SK-N-SH treated with all-trans-retinoic acid at 6 μM for 48 hours (cell line): Measurements from ENCODE around the gene ARRDC5.

Experiments
- ATAC-seq: fragments of 200-7000 bp; cut with Tn5 transposase; 3 replicates; pipeline ENCODE4 v1.9.1; 2020; ENCODE audit warnings: mild to moderate bottlenecking, moderate library complexity
- ARNTL ChIP-seq: fragments of 450-650 bp; formaldehyde crosslinking; IDR thresholded peaks from 2 replicates; pipeline ENCODE4 v1.5.0; 2020; ENCODE audit warnings: low read depth, mild to moderate bottlenecking, moderate library complexity, borderline replicate concordance
- BACH2 ChIP-seq: fragments of 250-450 bp; sonication (Bioruptor Pico); IDR thresholded peaks from 2 replicates; pipeline ENCODE4 v1.9.0; 2021; ENCODE audit warnings: mild to moderate bottlenecking, borderline replicate concordance
- CSDC2 ChIP-seq: fragments of 250-450 bp; sonication (Bioruptor Pico); IDR thresholded peaks from 2 replicates; pipeline ENCODE4 v1.5.0; 2020; ENCODE audit warnings: mild to moderate bottlenecking, moderate library complexity
- ESRRG ChIP-seq: fragments of 250-450 bp; sonication (Bioruptor Pico); IDR thresholded peaks from 2 replicates; pipeline ENCODE4 v1.6.1; 2021; ENCODE audit warnings: mild to moderate bottlenecking
- GLIS3 ChIP-seq: fragments of 250-450 bp; sonication (Bioruptor Pico); IDR thresholded peaks from 2 replicates; pipeline ENCODE4 v1.5.0; 2020; ENCODE audit warnings: mild to moderate bottlenecking, moderate library complexity
- ISL1 ChIP-seq: fragments of 250-450 bp; sonication (Bioruptor Pico); IDR thresholded peaks from 2 replicates; pipeline ENCODE4 v2.1.2; 2022; ENCODE audit warnings: mild to moderate bottlenecking, moderate library complexity
- OSR1 ChIP-seq: fragments of 250-450 bp; sonication (Bioruptor Pico); IDR thresholded peaks from 2 replicates; pipeline ENCODE4 v1.8.0; 2022; ENCODE audit warnings: moderate library complexity, mild to moderate bottlenecking, inconsistent platforms
- PPARA ChIP-seq: fragments of 250-450 bp; sonication (Bioruptor Pico); IDR thresholded peaks from 2 replicates; pipeline ENCODE4 v1.5.0; 2020; ENCODE audit warnings: mild to moderate bottlenecking, borderline replicate concordance
- RARB ChIP-seq: fragments of 250-450 bp; sonication (Bioruptor Pico); IDR thresholded peaks from 2 replicates; pipeline ENCODE4 v1.8.0; 2021; ENCODE audit warnings: mild to moderate bottlenecking, moderate library complexity
- SNAI2 ChIP-seq: fragments of 250-450 bp; sonication (Bioruptor Pico); IDR thresholded peaks from 2 replicates; pipeline ENCODE4 v1.5.0; 2020; ENCODE audit warnings: mild to moderate bottlenecking, moderate library complexity
- TCF4 ChIP-seq: fragments of 250-450 bp; sonication (Bioruptor Pico); IDR thresholded peaks from 2 replicates; pipeline ENCODE4 v1.8.0; 2021; ENCODE audit warnings: mild to moderate bottlenecking, moderate library complexity, borderline replicate concordance
- TOX ChIP-seq: fragments of 250-450 bp; sonication (Bioruptor Pico); IDR thresholded peaks from 2 replicates; pipeline ENCODE4 v1.8.0; 2021; ENCODE audit warnings: mild to moderate bottlenecking, moderate library complexity, borderline replicate concordance
- ZC3H10 ChIP-seq: fragments of 250-450 bp; sonication (Bioruptor Pico); IDR thresholded peaks from 2 replicates; pipeline ENCODE4 v1.5.1; 2021; ENCODE audit warnings: mild to moderate bottlenecking, moderate library complexity
- ZFP3 ChIP-seq: fragments of 250-450 bp; sonication (Bioruptor Pico); IDR thresholded peaks from 2 replicates; pipeline ENCODE4 v1.5.0; 2020; ENCODE audit warnings: mild to moderate bottlenecking, moderate library complexity
- ZFP30 ChIP-seq: fragments of 450-650 bp; formaldehyde crosslinking; IDR thresholded peaks from 2 replicates; pipeline ENCODE4 v1.5.0; 2022; ENCODE audit warnings: mild to moderate bottlenecking, moderate library complexity
- ZNF565 ChIP-seq: fragments of 450-650 bp; formaldehyde crosslinking; conservative IDR thresholded peaks from 2 replicates; pipeline ENCODE4 v1.5.0; 2020; ENCODE audit warnings: low read depth, mild to moderate bottlenecking, moderate library complexity
- ZNF70 ChIP-seq: fragments of 450-650 bp; formaldehyde crosslinking; IDR thresholded peaks from 2 replicates; pipeline ENCODE4 v1.5.0; 2020; ENCODE audit warnings: mild to moderate bottlenecking, moderate library complexity
- ZNF8 ChIP-seq: fragments of 450-650 bp; formaldehyde crosslinking; IDR thresholded peaks from 2 replicates; pipeline ENCODE4 v1.5.0; 2020; ENCODE audit warnings: mild to moderate bottlenecking, moderate library complexity
- TF ChIP-seq, protein P1 (sequence below): fragments of 250-450 bp; sonication (Bioruptor Pico); IDR thresholded peaks from 2 replicates; pipeline ENCODE4 v1.8.0; 2021; ENCODE audit warnings: low read depth, mild to moderate bottlenecking, moderate library complexity, borderline replicate concordance
- TF ChIP-seq, protein P2 (sequence below): fragments of 250-450 bp; sonication (Bioruptor Pico); IDR thresholded peaks from 2 replicates; pipeline ENCODE4 v1.8.0; 2020; ENCODE audit warnings: mild to moderate bottlenecking, moderate library complexity, borderline replicate concordance
- TF ChIP-seq, protein P3 (sequence below): fragments of 250-450 bp; sonication (Bioruptor Pico); IDR thresholded peaks from 2 replicates; pipeline ENCODE4 v1.5.1; 2021; ENCODE audit warnings: mild to moderate bottlenecking, moderate library complexity
- TF ChIP-seq, protein P4 (sequence below): fragments of 250-450 bp; sonication (Bioruptor Pico); IDR thresholded peaks from 2 replicates; pipeline ENCODE4 v1.5.0; 2020; ENCODE audit warnings: mild to moderate bottlenecking, moderate library complexity

The ARRDC5 gene

DNA sequence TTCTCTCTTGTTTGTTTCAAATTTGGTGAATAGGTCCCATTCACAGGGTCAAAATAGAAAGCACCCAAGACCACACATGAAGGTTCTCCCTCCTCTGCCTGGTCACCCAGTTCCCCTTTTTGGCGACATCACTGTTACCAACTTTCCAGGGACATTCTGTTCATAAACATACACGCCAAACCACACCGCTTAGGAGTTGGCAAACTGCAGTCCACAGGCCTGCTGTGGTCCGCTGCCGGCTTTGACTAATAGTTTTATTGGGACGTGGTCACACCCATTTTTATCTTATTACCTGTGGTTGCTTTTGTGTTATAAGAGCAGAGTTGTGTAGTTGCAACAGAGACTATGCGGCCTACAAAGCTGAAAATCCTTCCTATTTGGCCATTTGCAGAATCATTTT lies 30.8 kb upstream of the ARRDC5 start:
- TF ChIP-seq BACH2 (CRISPR knock-in tag) = no peak
- TF ChIP-seq TOX = no peak
- TF ChIP-seq, protein P1, sequence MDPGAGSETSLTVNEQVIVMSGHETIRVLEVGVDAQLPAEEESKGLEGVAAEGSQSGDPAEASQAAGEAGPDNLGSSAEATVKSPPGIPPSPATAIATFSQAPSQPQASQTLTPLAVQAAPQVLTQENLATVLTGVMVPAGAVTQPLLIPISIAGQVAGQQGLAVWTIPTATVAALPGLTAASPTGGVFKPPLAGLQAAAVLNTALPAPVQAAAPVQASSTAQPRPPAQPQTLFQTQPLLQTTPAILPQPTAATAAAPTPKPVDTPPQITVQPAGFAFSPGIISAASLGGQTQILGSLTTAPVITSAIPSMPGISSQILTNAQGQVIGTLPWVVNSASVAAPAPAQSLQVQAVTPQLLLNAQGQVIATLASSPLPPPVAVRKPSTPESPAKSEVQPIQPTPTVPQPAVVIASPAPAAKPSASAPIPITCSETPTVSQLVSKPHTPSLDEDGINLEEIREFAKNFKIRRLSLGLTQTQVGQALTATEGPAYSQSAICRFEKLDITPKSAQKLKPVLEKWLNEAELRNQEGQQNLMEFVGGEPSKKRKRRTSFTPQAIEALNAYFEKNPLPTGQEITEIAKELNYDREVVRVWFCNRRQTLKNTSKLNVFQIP (CRISPR knock-in tag) = no peak
- TF ChIP-seq, protein P2, sequence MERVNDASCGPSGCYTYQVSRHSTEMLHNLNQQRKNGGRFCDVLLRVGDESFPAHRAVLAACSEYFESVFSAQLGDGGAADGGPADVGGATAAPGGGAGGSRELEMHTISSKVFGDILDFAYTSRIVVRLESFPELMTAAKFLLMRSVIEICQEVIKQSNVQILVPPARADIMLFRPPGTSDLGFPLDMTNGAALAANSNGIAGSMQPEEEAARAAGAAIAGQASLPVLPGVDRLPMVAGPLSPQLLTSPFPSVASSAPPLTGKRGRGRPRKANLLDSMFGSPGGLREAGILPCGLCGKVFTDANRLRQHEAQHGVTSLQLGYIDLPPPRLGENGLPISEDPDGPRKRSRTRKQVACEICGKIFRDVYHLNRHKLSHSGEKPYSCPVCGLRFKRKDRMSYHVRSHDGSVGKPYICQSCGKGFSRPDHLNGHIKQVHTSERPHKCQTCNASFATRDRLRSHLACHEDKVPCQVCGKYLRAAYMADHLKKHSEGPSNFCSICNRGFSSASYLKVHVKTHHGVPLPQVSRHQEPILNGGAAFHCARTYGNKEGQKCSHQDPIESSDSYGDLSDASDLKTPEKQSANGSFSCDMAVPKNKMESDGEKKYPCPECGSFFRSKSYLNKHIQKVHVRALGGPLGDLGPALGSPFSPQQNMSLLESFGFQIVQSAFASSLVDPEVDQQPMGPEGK (CRISPR knock-in tag) = no peak
- no peak for TF ChIP-seq ZFP30
- no peak for TF ChIP-seq PPARA
- no peak for TF ChIP-seq RARB (CRISPR knock-in tag)
- no peak for TF ChIP-seq ISL1 (CRISPR knock-in tag)
- TF ChIP-seq ZNF8 (CRISPR knock-in tag) = no peak
- no peak for TF ChIP-seq ESRRG
- no peak for TF ChIP-seq SNAI2 (CRISPR knock-in tag)
- no peak for TF ChIP-seq GLIS3
- TF ChIP-seq, protein P3, sequence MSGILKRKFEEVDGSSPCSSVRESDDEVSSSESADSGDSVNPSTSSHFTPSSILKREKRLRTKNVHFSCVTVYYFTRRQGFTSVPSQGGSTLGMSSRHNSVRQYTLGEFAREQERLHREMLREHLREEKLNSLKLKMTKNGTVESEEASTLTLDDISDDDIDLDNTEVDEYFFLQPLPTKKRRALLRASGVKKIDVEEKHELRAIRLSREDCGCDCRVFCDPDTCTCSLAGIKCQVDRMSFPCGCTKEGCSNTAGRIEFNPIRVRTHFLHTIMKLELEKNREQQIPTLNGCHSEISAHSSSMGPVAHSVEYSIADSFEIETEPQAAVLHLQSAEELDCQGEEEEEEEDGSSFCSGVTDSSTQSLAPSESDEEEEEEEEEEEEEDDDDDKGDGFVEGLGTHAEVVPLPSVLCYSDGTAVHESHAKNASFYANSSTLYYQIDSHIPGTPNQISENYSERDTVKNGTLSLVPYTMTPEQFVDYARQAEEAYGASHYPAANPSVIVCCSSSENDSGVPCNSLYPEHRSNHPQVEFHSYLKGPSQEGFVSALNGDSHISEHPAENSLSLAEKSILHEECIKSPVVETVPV (CRISPR knock-in tag) = no peak
- TF ChIP-seq TCF4 (CRISPR knock-in tag) = no peak
- TF ChIP-seq ARNTL (CRISPR knock-in tag) = no peak
- TF ChIP-seq ZFP3 (CRISPR knock-in tag) = no peak
- no peak for TF ChIP-seq ZC3H10
- TF ChIP-seq, protein P4, sequence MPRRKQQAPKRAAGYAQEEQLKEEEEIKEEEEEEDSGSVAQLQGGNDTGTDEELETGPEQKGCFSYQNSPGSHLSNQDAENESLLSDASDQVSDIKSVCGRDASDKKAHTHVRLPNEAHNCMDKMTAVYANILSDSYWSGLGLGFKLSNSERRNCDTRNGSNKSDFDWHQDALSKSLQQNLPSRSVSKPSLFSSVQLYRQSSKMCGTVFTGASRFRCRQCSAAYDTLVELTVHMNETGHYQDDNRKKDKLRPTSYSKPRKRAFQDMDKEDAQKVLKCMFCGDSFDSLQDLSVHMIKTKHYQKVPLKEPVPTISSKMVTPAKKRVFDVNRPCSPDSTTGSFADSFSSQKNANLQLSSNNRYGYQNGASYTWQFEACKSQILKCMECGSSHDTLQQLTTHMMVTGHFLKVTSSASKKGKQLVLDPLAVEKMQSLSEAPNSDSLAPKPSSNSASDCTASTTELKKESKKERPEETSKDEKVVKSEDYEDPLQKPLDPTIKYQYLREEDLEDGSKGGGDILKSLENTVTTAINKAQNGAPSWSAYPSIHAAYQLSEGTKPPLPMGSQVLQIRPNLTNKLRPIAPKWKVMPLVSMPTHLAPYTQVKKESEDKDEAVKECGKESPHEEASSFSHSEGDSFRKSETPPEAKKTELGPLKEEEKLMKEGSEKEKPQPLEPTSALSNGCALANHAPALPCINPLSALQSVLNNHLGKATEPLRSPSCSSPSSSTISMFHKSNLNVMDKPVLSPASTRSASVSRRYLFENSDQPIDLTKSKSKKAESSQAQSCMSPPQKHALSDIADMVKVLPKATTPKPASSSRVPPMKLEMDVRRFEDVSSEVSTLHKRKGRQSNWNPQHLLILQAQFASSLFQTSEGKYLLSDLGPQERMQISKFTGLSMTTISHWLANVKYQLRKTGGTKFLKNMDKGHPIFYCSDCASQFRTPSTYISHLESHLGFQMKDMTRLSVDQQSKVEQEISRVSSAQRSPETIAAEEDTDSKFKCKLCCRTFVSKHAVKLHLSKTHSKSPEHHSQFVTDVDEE = no peak
- TF ChIP-seq ZNF565 = no peak
- TF ChIP-seq, all 23 proteins: peak for 0
- no peak for ATAC-seq

DNA sequence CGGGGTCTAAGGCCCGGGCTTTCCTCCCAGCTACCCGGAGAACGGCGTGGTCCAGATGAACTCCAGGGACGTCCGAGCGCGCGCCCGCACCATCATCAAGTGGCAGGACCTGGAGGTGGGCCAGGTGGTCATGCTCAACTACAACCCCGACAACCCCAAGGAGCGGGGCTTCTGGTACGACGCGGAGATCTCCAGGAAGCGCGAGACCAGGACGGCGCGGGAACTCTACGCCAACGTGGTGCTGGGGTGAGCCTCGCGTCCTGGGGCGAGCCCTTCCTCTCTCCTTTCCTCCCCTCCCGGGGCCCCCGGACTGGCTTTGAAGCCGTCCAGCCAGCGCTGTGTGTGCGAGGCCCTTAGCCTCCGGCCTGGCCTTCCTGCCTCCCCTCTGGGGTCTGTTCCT lies 30.0 kb upstream of the ARRDC5 start:
- TF ChIP-seq, protein P3 (CRISPR knock-in tag) = no peak
- TF ChIP-seq, protein P1 (CRISPR knock-in tag) = no peak
- no peak for TF ChIP-seq ZC3H10
- TF ChIP-seq ESRRG = no peak
- no peak for TF ChIP-seq PPARA
- TF ChIP-seq ZNF565 = no peak
- TF ChIP-seq ZNF8 (CRISPR knock-in tag) = no peak
- no peak for TF ChIP-seq TOX
- TF ChIP-seq, protein P4 = no peak
- TF ChIP-seq, protein P2 (CRISPR knock-in tag) = no peak
- TF ChIP-seq SNAI2 (CRISPR knock-in tag) = no peak
- no peak for TF ChIP-seq OSR1 (CRISPR knock-in tag)
- TF ChIP-seq RARB (CRISPR knock-in tag) = no peak
- TF ChIP-seq GLIS3 = no peak
- no peak for TF ChIP-seq ISL1 (CRISPR knock-in tag)
- no peak for TF ChIP-seq CSDC2 (CRISPR knock-in tag)
- TF ChIP-seq TCF4 (CRISPR knock-in tag) = no peak
- TF ChIP-seq ZNF70 (CRISPR knock-in tag) = no peak
- TF ChIP-seq, all 23 proteins: peak for 0
- ATAC-seq = no peak
